Measurements from ENCODE around the gene AVP.

GRCh38 chr20:3059489-3059888 lies 25.0 kb downstream of the AVP start:
- no peak for TF ChIP-seq CSDC2 (CRISPR knock-in tag; IDR thresholded peaks at IDR 0.05)
- TF ChIP-seq, protein P1, sequence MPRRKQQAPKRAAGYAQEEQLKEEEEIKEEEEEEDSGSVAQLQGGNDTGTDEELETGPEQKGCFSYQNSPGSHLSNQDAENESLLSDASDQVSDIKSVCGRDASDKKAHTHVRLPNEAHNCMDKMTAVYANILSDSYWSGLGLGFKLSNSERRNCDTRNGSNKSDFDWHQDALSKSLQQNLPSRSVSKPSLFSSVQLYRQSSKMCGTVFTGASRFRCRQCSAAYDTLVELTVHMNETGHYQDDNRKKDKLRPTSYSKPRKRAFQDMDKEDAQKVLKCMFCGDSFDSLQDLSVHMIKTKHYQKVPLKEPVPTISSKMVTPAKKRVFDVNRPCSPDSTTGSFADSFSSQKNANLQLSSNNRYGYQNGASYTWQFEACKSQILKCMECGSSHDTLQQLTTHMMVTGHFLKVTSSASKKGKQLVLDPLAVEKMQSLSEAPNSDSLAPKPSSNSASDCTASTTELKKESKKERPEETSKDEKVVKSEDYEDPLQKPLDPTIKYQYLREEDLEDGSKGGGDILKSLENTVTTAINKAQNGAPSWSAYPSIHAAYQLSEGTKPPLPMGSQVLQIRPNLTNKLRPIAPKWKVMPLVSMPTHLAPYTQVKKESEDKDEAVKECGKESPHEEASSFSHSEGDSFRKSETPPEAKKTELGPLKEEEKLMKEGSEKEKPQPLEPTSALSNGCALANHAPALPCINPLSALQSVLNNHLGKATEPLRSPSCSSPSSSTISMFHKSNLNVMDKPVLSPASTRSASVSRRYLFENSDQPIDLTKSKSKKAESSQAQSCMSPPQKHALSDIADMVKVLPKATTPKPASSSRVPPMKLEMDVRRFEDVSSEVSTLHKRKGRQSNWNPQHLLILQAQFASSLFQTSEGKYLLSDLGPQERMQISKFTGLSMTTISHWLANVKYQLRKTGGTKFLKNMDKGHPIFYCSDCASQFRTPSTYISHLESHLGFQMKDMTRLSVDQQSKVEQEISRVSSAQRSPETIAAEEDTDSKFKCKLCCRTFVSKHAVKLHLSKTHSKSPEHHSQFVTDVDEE (CRISPR knock-in tag; IDR thresholded peaks at IDR 0.05), result no peak
